KOPT-K1 (cell line): ENCODE measurements around the gene TENM3.
"Not testable (repeated sequence)": the region's sequence is repeated elsewhere in the genome, so short reads cannot be mapped to it uniquely, and the experiment has no call there.

Source experiments
- H3K27ac ChIP-seq: fragments of 200-600 bp; sonication (generic); 2 replicates; pipeline ENCODE4 v1.5.1; 2016; ENCODE audit warnings: antibody characterized with exemption, mild to moderate bottlenecking, low read depth, low read length; ENCODE audit not compliant: poor library complexity, severe bottlenecking
- H3K36me3 ChIP-seq: fragments of 200-600 bp; sonication (generic); 2 replicates; pipeline ENCODE4 v1.5.1; 2017; ENCODE audit warnings: antibody characterized with exemption, mild to moderate bottlenecking, low read length, moderate library complexity; ENCODE audit not compliant: insufficient read depth
- H3K9me3 ChIP-seq: fragments of 200-600 bp; sonication (generic); 2 replicates; pipeline ENCODE4 v1.5.1; 2017; ENCODE audit warnings: antibody characterized with exemption, low read length, mild to moderate bottlenecking; ENCODE audit not compliant: insufficient read depth, poor library complexity, severe bottlenecking

TENM3 gene

DNA sequence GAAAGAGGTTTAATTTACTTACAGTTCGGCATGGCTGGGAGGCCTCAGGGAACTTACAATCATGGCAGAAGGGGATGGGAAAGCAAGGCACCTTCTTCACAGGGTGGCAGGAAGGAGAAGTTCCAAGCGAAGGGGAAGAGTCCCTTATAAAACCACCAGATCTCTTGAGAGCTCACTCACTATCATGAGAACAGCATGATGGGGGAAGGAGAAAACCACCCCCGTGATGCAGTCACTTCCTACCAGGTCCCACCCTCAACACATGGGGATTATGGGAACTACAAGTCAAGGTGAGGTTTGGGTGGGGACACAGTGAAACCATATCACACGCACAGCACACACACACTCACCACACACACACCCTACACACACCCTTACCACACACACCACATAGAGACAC, 569.7 kb downstream of the TENM3 start:
- no peaks in the 10 kb centered on the region for H3K36me3 ChIP-seq
- H3K9me3 ChIP-seq: peaks cover 12% of the 10 kb centered on the region
- no peak overlapping the region for H3K27ac ChIP-seq

- peaks cover 12% of the 10 kb centered on the region for H3K9me3 ChIP-seq
- not testable (repeated sequence) for H3K27ac ChIP-seq, H3K36me3 ChIP-seq
These were observed 570.9 kb downstream of the TENM3 start for GRCh38 chr4:182814065-182814464.

DNA sequence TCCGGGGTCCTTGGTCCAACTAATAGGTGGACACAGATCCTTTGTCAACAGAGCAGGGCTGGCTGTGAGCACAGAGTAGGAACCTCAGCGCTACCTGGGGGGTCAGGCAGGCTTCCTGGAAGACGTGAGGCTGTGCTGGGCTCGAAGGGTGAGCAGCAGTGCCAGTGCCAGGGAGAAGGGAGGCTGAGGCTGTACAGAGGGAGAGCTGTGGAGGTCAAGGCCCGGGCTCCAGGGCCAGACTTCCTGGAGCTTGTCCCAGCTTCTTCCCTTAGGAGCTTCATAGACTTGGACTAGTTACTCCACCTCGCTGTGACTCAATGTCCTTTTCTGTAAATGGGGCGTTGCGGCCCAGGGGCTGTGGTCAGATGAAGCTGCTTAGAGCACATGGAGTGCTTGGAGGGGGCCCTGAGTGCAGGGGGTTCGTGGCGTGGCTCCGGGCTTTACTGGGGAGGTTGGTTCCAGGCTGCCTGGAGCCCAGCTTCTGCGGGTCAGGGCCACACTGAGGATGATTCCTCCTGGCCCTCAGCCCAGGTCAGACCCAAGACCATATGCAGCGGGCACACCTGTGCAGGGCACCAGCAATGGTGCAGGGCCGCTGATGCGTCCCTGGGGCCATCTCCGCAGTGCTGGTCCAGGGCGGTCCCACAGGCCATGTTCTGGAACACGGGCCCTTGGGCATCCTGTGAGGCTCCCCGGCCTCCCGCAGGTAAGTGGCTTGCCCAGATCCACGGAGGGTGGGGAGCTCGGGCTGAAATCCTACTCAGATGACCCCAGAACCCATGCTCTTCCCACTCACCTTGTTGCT, 575.9 kb downstream of the TENM3 start:
- no peak overlapping the region for H3K27ac ChIP-seq

DNA sequence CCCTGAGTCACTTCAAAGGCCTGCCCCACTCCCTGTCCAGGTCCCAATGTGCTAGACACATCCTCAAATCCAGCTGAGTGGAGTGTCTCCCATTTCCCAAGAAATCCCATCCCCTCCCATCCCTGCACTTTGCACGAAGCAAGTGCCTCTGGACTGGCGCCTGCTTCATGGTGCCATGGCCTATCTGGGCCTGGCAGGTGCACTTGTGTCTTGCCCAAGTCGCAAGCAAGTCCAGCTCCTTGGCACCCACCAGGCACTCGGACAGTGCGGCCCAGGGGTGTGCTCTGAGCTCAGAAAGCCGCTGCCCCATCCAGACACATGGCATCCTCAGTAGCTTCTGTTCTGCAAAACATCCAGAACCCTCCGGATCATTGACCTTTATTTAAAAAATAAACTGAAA, 576.5 kb downstream of the TENM3 start:
- Histone ChIP-seq H3K9me3 (no peaks in the 10 kb centered on the region), H3K36me3 (no peaks in the 10 kb centered on the region), H3K27ac (no peak overlapping the region)

More for the DNA sequence above, 575.9 kb downstream of the TENM3 start:
- no peaks in the 10 kb centered on the region for H3K36me3 ChIP-seq
- H3K9me3 ChIP-seq: no peaks in the 10 kb centered on the region

DNA sequence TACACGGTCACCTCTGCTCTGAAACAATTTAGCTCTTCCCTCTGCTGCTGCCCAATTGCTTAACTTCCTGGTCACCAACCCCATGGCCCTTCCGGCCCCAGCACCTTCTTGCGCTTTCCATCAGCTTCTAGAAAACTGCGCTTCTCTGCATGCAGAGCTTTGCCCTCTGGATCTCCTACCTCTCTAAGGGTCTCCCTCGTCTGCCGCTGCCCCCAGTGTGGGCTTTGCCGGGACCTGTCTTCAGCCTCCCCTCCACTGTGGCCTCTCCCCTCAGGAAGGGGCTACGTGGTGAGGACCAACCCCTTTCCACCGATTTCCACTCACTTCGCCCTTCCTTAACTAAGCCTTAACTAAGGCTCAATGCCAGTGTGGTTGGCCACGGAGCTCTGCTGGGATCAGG, 579.4 kb downstream of the TENM3 start:
- H3K36me3 ChIP-seq: no peaks in the 10 kb centered on the region
- no peaks in the 10 kb centered on the region for H3K9me3 ChIP-seq
- H3K27ac ChIP-seq: no peak overlapping the region

DNA sequence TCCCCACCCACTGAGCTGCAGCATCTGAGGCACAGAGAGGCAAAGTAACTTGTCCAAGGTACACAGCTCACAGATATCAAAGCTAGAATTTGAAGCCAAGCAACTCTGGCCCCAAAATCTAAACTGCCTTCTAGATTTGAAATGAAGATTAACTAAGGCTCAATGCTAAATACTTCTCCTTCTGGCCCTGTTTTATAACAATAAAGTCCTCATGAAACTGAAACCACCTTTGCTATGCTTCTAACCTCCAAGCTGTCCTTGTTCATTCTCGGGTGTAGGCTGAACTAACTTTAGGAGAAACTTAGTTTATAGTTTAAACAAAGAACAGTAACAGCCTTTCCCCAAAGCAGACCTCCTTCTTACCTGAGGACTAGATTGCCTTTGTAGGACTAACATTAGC, 580.4 kb downstream of the TENM3 start:
- H3K9me3 ChIP-seq: no peaks in the 10 kb centered on the region
- H3K27ac ChIP-seq: no peak overlapping the region
- H3K36me3 ChIP-seq: no peaks in the 10 kb centered on the region

DNA sequence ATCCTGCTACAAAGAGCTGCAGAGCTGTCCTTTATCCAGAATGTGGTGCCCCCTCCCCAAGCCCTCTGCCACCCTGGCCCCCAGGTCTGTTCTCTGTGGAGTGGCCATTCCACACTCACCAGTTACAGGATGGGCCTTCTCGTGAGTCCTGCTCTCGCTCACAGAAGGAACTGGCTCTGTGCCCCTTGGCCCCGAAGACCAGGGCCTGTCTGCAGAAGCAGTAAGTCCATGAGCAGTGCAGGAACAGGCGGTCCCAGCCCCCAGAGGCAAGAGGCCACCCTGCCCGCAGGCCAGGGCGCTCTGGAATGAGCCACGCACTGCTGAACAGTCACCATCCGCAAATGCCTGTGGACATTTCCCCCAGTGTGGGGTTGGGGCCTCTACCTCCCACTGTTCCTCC, 581.8 kb downstream of the TENM3 start:
- no peak overlapping the region for H3K27ac ChIP-seq
- H3K36me3 ChIP-seq: no peaks in the 10 kb centered on the region

DNA sequence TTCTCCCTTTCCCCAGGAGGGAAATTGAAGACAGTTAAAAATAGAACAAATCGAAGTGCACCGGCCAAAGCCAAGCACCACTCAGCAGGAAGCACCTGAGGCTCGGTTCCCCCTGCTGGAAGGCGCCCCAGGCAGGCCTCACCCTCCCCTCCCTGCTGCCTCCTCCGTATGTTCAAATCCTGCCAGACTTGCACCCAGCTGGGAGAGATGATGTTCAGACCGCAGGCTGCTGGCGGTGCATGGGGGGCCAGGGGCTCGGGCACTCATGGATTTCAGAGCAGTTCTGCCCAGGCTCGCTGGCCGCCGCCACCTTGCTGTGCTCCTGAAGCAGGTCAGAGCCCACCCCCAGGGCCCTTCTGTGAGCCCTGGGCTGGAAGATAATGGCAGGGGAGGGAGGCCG, 582.6 kb downstream of the TENM3 start:
- no peak overlapping the region for H3K27ac ChIP-seq

More for the DNA sequence above, 581.8 kb downstream of the TENM3 start:
- H3K9me3 ChIP-seq: no peaks in the 10 kb centered on the region

DNA sequence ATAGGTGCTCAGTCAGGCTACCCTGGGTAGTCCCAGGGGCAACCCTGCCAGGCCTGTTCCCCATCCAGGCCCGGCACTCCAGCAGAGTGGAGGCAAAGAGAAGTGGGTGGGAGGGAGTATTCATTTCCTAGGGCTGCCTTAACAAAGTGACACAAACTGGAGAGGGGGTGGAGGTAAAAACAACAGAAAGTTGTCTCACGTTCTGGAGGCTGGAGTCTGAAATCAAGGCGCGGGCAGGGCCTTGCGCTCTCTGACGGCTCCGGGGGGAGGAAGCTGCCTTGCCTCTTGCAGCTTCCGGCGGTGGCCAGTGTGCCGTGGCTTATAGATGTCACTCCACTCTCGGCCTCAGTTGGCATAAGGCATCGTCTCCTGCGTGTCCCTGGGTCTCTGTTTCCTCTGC, 583.2 kb downstream of the TENM3 start:
- Histone ChIP-seq H3K36me3 (no peaks in the 10 kb centered on the region), H3K9me3 (no peaks in the 10 kb centered on the region), H3K27ac (no peak overlapping the region)

More for the DNA sequence above, 582.6 kb downstream of the TENM3 start:
- H3K36me3 ChIP-seq: no peaks in the 10 kb centered on the region
- H3K9me3 ChIP-seq: no peaks in the 10 kb centered on the region

DNA sequence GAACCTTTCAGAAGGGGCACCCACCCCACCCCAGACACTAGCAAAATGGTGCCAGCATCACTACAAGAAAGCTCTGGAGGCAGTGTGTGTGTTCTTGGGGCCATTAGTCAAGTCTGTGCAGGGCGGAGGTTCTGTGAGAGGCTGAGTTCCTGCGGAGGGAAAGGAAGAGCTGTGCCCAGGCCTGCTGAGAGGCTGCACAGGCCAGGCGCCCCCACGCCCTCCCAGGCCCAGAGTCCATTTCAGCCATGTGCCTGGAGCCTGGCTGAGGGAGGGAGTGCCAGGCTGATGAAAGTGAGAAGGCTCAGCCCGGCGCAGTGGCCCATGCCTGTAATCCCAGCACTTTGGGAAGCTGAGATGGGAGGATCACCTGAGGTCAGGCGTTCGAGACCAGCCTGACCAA, 584.0 kb downstream of the TENM3 start:
- H3K36me3 ChIP-seq: no peaks in the 10 kb centered on the region

DNA sequence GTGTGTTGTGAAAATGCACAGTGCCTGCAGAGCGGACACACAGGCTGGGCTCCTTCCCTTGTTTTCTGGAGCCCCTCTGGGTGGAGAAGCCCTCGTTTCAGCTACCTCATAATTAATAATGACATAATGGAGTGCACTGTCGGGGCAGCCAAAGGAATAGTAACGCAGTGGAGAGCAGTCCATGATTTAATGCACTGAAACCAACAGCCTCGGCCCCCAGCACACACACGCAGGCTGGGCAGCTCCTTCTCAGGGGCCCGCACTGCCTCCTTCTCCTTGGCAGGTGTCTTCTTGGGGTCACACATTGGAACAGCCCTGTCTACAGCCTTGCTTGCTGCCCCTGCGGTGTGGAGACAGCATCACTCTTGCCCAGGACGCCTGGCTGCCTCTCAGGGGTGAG, 584.8 kb downstream of the TENM3 start:
- Histone ChIP-seq H3K36me3 (no peaks in the 10 kb centered on the region), H3K27ac (no peak overlapping the region)

More for the DNA sequence above, 584.0 kb downstream of the TENM3 start:
- H3K9me3 ChIP-seq: no peaks in the 10 kb centered on the region
- H3K27ac ChIP-seq: no peak overlapping the region

DNA sequence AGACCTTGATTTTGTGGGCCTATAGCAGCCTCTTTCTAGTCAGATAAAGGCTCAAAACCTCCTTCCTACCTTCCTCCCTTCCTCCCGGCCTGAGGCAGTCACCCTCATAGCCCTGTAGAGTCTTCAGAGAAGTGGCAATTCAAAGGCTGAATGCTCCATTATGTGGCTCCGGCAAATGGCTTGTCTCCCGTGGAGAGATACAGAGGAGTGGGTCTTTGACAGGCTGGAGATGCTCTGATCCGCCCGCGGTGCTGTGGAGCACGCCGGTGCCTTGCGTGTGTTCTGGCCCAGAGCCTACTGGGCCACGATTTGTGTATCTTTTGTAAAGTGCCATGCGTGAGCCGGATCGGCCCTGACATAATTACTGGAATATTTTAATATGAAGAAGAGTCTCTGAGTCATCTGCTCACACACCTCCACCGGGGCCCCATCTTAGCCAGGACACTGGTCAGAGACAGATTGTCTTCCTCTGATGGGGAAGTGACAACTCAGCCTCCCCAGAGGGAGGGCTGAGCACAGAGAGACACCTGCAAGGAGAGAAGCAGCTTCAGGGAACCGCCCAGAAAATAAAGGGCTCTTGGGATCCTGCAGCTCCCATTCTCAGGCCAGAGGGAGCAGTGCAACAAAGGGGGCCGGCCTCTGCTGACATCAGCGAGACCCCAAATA, 585.3 kb downstream of the TENM3 start:
- H3K36me3 ChIP-seq: no peaks in the 10 kb centered on the region
- H3K9me3 ChIP-seq: no peaks in the 10 kb centered on the region
- H3K27ac ChIP-seq: no peak overlapping the region

More for the DNA sequence above, 584.8 kb downstream of the TENM3 start:
- no peaks in the 10 kb centered on the region for H3K9me3 ChIP-seq

DNA sequence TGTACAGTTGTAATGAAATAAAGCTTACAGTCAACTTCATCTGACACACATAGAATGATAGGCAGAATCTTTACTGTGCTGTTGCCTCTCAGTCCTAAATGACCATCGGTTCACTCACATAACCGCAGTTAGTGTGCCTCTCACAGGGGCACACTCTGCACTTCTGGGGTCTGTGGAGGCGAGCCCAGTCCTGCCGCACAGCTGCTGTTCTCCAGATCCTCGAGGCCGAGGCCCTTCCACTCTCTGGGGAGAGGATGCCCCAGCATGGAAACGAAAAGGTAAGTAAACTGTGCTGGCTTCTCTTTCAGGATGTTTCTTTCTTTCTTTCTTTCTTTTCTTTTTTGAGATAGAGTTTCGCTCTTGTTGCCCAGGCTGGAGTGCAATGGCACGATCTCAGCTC, 586.0 kb downstream of the TENM3 start:
- Histone ChIP-seq H3K9me3 (no peaks in the 10 kb centered on the region), H3K36me3 (no peaks in the 10 kb centered on the region), H3K27ac (no peak overlapping the region)

DNA sequence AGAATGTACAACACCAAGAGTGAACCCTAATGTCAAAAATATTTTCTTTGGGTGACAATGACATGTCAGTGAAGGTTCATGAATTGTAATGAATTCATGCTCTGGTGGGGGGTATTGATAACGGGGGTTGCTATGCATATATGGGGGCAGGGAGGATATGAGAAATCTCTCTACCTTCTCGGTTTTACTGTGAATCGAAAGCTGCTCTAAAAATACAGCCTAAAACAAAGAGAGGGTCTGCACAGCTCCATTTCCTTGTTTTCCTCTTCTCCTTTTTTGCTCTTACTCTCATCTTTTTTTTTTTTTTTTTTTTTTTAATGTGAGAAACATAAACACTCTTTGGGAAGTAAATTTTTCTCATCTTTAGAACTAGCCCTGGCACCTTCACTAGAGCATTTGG, 588.2 kb downstream of the TENM3 start:
- Histone ChIP-seq H3K9me3 (no peaks in the 10 kb centered on the region), H3K27ac (no peak overlapping the region)

DNA sequence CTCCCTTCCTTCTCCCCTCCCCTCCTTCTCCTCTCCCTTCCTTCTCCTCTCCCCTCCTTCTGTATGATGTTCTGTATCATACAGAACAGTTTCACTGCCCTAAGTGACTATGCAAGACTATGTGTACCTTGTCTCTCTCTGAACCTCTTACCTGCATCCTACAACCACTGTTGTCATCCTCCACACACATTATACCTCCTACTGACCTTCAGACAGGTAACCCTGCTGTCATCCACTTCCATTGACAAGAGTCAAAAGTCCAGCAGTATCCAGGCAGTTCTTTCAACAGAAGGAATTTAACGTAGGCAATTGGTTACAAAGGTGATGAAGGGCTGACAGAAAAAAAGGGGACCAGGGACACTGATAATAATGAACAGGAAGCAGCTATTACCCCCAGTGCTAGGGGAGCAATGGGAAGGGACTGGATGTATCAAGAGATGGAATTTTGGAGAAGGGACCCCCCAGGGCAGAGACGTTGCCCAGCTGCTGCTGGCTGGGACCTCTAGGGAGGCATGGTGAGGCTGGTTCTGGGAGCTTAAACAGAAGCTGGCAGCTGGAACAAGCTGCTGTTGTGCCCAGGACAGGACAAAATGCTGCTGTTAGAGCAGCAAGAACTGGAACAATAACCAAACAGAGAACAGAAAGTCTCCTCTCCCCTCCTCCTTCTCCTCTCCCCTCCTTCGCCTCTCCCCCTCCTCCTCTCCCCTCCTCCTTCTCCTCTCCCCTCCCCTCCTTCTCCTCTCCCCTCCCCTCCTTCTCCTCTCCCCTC, 589.3 kb downstream of the TENM3 start:
- Histone ChIP-seq H3K36me3 (no peaks in the 10 kb centered on the region), H3K27ac (no peak overlapping the region), H3K9me3 (no peaks in the 10 kb centered on the region)

More for the DNA sequence above, 588.2 kb downstream of the TENM3 start:
- no peaks in the 10 kb centered on the region for H3K36me3 ChIP-seq
